Measurements from ENCODE around the gene TMEM132E. TPM values are rescaled to one million over a fixed set of nuclear protein-coding genes. Genes with fewer than 3 reads are reported as not detected.

Gene TMEM132E
- total RNA-seq, 1 experiment from 2014 or later = not detected

GRCh38 chr17:34633760-34634159 lies 54.4 kb downstream of the TMEM132E start:
- DNase-seq (ENCODE audit: low read depth) = no peak

- no peak for DNase-seq (ENCODE audit: low read depth)
Observed at GRCh38 chr17:34634551-34635160, 55.3 kb downstream of the TMEM132E start.

GRCh38 chr17:34635876-34636275 lies 56.5 kb downstream of the TMEM132E start:
- DNase-seq (ENCODE audit: low read depth) = no peak

GRCh38 chr17:34637041-34637547 lies 57.7 kb downstream of the TMEM132E start:
- DNase-seq (ENCODE audit: low read depth) = no peak

- DNase-seq (ENCODE audit: low read depth) = peak; percentile 20
Observed at GRCh38 chr17:34637548-34638525, 58.5 kb downstream of the TMEM132E start.

GRCh38 chr17:34638526-34639260 lies 59.3 kb downstream of the TMEM132E start:
- DNase-seq (ENCODE audit: low read depth) = no peak

GRCh38 chr17:34639706-34640425 lies 60.5 kb downstream of the TMEM132E start:
- DNase-seq (ENCODE audit: low read depth) = no peak

GRCh38 chr17:34641368-34641767 lies 62.0 kb downstream of the TMEM132E start:
- DNase-seq (ENCODE audit: low read depth) = no peak

- no peak for DNase-seq (ENCODE audit: low read depth)
Observed at GRCh38 chr17:34644941-34645550, 65.7 kb downstream of the TMEM132E start.

GRCh38 chr17:34645594-34645993 lies 66.2 kb downstream of the TMEM132E start:
- no peak for DNase-seq (ENCODE audit: low read depth)

GRCh38 chr17:34647511-34647910 lies 68.1 kb downstream of the TMEM132E start:
- DNase-seq (ENCODE audit: low read depth) = no peak

- no peak for DNase-seq (ENCODE audit: low read depth)
Observed at GRCh38 chr17:34650051-34650750, 70.8 kb downstream of the TMEM132E start.

GRCh38 chr17:34651402-34651811 lies 72.0 kb downstream of the TMEM132E start:
- no peak for DNase-seq (ENCODE audit: low read depth)

- DNase-seq (ENCODE audit: low read depth) = no peak
Observed at GRCh38 chr17:34652021-34652555, 72.7 kb downstream of the TMEM132E start.

GRCh38 chr17:34653511-34653910 lies 74.1 kb downstream of the TMEM132E start:
- no peak for DNase-seq (ENCODE audit: low read depth)

GRCh38 chr17:34654276-34654880 lies 75.0 kb downstream of the TMEM132E start:
- DNase-seq (ENCODE audit: low read depth) = no peak

GRCh38 chr17:34654881-34655276 lies 75.5 kb downstream of the TMEM132E start:
- no peak for DNase-seq (ENCODE audit: low read depth)

GRCh38 chr17:34656801-34657200 lies 77.4 kb downstream of the TMEM132E start:
- DNase-seq (ENCODE audit: low read depth) = no peak

GRCh38 chr17:34658811-34659560 lies 79.6 kb downstream of the TMEM132E start:
- DNase-seq (ENCODE audit: low read depth) = no peak

All from LHCN-M2 (cell line).